ENCODE measurements around the gene CHCHD4. TPM values are rescaled to one million over a fixed set of nuclear protein-coding genes. Genes with fewer than 3 reads are reported as not detected.

The CHCHD4 gene
- polyA plus RNA-seq (2013, experiment 1 of 2), result 26.9 TPM
- 25.5 TPM for polyA plus RNA-seq (2013, experiment 2 of 2)

DNA sequence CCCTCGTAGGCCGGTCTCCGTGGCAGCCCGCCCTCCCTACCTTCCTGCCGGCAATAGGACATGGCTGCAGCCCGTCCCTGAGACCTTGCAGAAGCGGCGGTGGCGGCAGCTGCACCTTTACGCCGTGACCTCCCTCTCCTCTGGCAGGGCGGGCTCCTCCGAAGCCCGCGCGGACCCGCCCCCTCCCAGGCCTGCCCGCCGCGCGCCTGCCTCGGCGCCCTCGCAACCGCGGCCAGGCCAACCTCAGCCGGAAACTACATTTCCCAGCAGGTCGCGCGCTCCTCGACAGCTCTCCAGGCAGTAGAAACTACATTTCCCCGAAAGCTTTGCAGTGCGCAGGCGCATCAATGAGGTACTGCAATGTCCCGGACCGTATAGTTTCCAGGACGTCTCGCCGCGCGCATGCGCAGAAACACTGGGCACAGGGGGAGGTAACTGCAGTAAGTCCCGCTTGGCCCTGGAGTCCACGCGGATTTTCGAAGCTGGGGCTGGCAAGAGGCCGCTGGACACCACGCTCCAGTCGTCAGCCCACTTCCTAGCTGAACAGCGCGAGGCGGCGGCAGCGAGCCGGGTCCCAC, at the start of gene CHCHD4, which contains the start of gene TMEM43:
Gene CHCHD4 (minus strand): TSS at position 256 of the 578 bp plus-strand sequence. CDS start 194 bp downstream, at position 62.
Gene TMEM43 (plus strand): TSS at position 438 of the 578 bp plus-strand sequence. CDS start 142 bp downstream, outside the sequence.
- Histone ChIP-seq H3K4me1 (ENCODE audit: insufficient read depth, low read length) (peaks cover 26% of the 10 kb centered on the region; the same call in 1 of the 2 replicates), H3K9me3 (ENCODE audit: insufficient read depth, low read depth, low read length) (no peaks in the 10 kb centered on the region; the same call in 1 of the 2 replicates), H3K27me3 (ENCODE audit: insufficient read depth, low read length) (no peaks in the 10 kb centered on the region), H3K9ac (ENCODE audit: low read depth, low read length) (peak within 1 kb of the TSS; percentile 86), H3K36me3 (ENCODE audit: insufficient read depth, low read length) (peaks cover 36% of the 10 kb centered on the region), H3K27ac (ENCODE audit: low read depth, low read length) (peak within 1 kb of the TSS; percentile 64), H3K4me3 (ENCODE audit: low read length) (peak within 1 kb of the TSS; percentile 95)
- under 1% methylated on average over 55 of the region's 55 CpGs for WGBS

DNA sequence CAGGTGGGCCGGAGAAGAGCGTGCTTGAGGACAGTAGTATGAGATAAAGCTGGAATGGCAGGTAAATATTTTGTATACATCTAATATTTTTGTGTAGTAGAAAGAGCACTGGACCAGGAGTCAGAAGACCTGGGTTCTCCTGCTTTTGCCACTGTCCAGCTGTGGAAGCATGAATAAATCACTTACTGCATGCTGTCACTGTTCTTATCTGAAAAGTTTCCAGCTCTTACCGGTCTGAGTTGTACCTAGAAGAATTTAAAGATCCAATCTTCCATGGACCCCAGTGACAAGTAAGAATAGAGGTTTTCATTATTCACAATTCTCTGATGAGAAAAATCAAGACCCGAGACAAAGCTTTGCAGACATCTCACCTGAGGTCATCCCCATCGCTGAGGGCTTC, 47.8 kb upstream of the CHCHD4 start:
- no peak overlapping the region for H3K27ac ChIP-seq (ENCODE audit: low read depth, low read length)
- peaks cover 5% of the 10 kb centered on the region for H3K4me1 ChIP-seq (ENCODE audit: insufficient read depth, low read length)
- 93% methylated on average over 5 of the region's 5 CpGs for WGBS
- H3K36me3 ChIP-seq (ENCODE audit: insufficient read depth, low read length), result peaks cover 59% of the 10 kb centered on the region
- H3K27me3 ChIP-seq (ENCODE audit: insufficient read depth, low read length), result no peaks in the 10 kb centered on the region
- no peak overlapping the region for H3K9ac ChIP-seq (ENCODE audit: low read depth, low read length)
- no peaks in the 10 kb centered on the region for H3K9me3 ChIP-seq (ENCODE audit: insufficient read depth, low read depth, low read length)
- H3K4me3 ChIP-seq (ENCODE audit: low read length), result no peak overlapping the region

DNA sequence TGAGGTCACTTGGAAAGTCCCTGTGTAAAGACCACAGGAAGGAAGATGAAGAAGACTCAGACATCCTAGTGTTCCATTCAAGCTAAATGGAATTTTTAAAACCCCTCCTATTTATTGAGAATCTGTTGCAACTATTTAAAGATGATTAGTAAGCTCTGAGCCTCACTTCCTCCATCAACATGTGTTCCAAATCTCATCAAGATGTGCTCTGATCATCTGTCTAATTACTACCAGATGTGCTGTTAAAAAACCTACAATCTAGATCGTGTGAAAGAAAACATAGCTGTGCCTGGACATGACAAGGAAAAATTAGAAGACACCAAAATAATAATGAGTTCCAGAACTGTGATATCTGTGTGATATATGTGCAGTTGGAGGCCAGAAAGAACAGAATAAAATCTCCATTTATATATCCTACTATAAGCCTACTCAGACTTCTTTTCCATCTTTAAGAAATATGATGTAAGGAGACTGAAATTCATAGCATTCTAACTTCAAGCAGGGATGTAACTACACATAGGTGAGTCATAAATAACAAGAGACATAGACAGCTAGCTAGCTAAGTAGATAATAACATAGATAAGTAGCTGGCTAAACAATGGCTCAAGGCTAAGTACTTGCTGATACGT, 46.0 kb upstream of the CHCHD4 start:
- H3K4me1 ChIP-seq (ENCODE audit: insufficient read depth, low read length), result no peaks in the 10 kb centered on the region
- no peak overlapping the region for H3K4me3 ChIP-seq (ENCODE audit: low read length)
- no peak overlapping the region for H3K27ac ChIP-seq (ENCODE audit: low read depth, low read length)
- H3K9ac ChIP-seq (ENCODE audit: low read depth, low read length), result no peak overlapping the region
- no peaks in the 10 kb centered on the region for H3K9me3 ChIP-seq (ENCODE audit: insufficient read depth, low read depth, low read length)
- peaks cover 76% of the 10 kb centered on the region for H3K36me3 ChIP-seq (ENCODE audit: insufficient read depth, low read length)
- no peaks in the 10 kb centered on the region for H3K27me3 ChIP-seq (ENCODE audit: insufficient read depth, low read length)
- 91% methylated on average over 1 of the region's 2 CpGs for WGBS

DNA sequence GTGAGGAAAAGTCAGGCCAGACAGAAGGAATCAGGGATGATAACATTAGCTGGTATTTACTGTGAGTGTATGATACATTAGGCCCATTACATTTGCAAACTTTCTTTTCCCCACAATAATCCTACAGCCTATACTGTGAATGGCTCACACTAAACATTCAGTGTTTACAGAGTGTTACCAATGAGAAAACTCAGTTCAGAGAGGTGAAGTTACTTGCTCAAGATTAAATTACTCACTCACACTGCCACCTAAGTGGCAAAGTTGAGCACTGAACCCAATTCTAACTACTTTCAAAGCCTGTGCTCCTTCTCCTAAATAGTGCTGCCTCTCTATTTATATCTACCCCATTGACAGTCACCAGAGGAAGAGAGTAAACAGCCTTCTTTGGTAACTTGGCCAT, 45.2 kb upstream of the CHCHD4 start:
- no peak overlapping the region for H3K27ac ChIP-seq (ENCODE audit: low read depth, low read length)
- no peaks in the 10 kb centered on the region for H3K9me3 ChIP-seq (ENCODE audit: insufficient read depth, low read depth, low read length)
- H3K27me3 ChIP-seq (ENCODE audit: insufficient read depth, low read length), result no peaks in the 10 kb centered on the region
- H3K4me3 ChIP-seq (ENCODE audit: low read length), result no peak overlapping the region
- no peaks in the 10 kb centered on the region for H3K4me1 ChIP-seq (ENCODE audit: insufficient read depth, low read length)
- H3K36me3 ChIP-seq (ENCODE audit: insufficient read depth, low read length), result peaks cover 84% of the 10 kb centered on the region
- H3K9ac ChIP-seq (ENCODE audit: low read depth, low read length), result no peak overlapping the region

DNA sequence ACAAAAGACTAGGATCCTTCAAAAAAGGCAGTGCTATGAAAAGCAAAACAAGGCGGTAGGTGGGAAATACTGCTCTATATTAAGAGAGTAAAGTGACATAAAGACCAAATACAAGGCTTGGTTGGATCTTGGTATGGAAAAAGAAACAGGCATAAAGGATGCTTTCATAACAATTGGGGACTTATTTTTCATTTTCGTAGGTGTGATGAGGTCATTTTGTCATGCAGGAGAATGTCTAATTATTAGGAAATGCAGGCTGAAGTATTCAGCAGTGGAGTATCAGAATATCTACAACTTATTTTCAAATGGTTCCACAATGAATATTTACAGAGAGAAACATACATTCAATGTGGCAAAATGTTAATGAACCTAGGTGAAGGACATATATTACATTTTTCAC, 44.8 kb upstream of the CHCHD4 start:
- H3K4me3 ChIP-seq (ENCODE audit: low read length), result no peak overlapping the region
- H3K36me3 ChIP-seq (ENCODE audit: insufficient read depth, low read length), result peaks cover 88% of the 10 kb centered on the region
- no peaks in the 10 kb centered on the region for H3K9me3 ChIP-seq (ENCODE audit: insufficient read depth, low read depth, low read length)
- no peaks in the 10 kb centered on the region for H3K27me3 ChIP-seq (ENCODE audit: insufficient read depth, low read length)
- WGBS, result 98% methylated on average over 2 of the region's 2 CpGs
- H3K4me1 ChIP-seq (ENCODE audit: insufficient read depth, low read length), result no peaks in the 10 kb centered on the region
- H3K27ac ChIP-seq (ENCODE audit: low read depth, low read length), result no peak overlapping the region
- H3K9ac ChIP-seq (ENCODE audit: low read depth, low read length), result no peak overlapping the region

DNA sequence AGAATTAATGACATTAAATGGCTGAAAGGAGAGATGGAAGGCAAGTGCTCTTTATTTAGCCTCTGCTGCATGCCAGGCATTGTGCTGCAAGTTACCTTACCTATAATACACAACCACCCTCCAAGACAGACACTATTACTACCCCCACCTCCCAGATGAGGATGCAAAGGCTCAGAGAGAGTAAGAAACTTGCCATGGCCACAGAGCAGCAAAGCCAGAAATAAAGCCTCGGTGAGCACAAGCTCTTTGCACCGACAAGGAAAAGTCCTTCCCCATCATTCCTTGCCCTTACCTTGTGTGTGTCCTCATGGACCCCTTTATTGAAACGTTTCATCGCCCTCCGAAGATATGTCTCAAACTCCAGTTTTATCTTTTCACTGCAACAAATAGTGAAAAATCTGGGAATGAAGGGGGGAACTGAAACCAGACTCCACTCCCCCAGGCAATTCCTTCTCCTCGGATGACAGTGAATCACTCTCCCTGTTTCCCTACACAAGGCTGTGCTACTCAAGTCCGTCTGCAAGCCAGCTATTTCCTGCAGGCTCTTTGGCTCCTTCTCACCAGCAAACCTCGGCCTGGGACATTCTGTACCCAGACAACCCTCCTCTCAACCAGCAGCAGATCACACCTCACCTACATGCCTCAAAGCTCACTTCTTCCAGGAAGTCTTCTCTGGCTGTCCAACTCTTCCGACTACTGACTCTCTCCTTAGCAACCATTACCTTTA, 42.4 kb upstream of the CHCHD4 start:
- no peak overlapping the region for H3K27ac ChIP-seq (ENCODE audit: low read depth, low read length)
- H3K4me3 ChIP-seq (ENCODE audit: low read length), result no peak overlapping the region
- WGBS, result 92% methylated on average over 9 of the region's 9 CpGs
- no peaks in the 10 kb centered on the region for H3K27me3 ChIP-seq (ENCODE audit: insufficient read depth, low read length)
- peaks cover 99% of the 10 kb centered on the region for H3K36me3 ChIP-seq (ENCODE audit: insufficient read depth, low read length)
- peaks cover 9% of the 10 kb centered on the region for H3K9me3 ChIP-seq (ENCODE audit: insufficient read depth, low read depth, low read length)
- H3K9ac ChIP-seq (ENCODE audit: low read depth, low read length), result no peak overlapping the region
- no peaks in the 10 kb centered on the region for H3K4me1 ChIP-seq (ENCODE audit: insufficient read depth, low read length)

DNA sequence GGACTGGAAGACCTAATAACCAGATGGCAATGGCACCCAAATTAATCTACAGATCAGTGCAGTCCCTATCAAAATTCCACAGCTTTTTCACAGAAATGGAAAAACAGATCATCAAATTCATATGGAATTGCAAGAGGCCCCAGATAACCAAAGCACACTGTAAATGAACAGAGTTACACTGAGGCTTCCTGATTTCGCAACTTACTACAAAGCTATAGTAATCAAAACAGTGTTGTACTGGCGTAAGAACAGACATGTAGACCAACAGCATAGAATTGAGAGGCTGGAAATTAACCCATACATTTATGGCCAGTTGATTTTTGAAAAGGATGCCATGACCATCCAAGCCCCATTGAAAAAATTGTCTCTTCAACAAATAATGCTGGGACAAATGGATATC, 37.5 kb upstream of the CHCHD4 start:
- peaks cover 99% of the 10 kb centered on the region for H3K36me3 ChIP-seq (ENCODE audit: insufficient read depth, low read length)
- no peak overlapping the region for H3K9ac ChIP-seq (ENCODE audit: low read depth, low read length)
- H3K4me3 ChIP-seq (ENCODE audit: low read length), result no peak overlapping the region
- WGBS, result 98% methylated on average over 2 of the region's 2 CpGs
- H3K9me3 ChIP-seq (ENCODE audit: insufficient read depth, low read depth, low read length), result peaks cover 22% of the 10 kb centered on the region
- no peaks in the 10 kb centered on the region for H3K4me1 ChIP-seq (ENCODE audit: insufficient read depth, low read length)
- no peaks in the 10 kb centered on the region for H3K27me3 ChIP-seq (ENCODE audit: insufficient read depth, low read length)
- H3K27ac ChIP-seq (ENCODE audit: low read depth, low read length), result no peak overlapping the region

DNA sequence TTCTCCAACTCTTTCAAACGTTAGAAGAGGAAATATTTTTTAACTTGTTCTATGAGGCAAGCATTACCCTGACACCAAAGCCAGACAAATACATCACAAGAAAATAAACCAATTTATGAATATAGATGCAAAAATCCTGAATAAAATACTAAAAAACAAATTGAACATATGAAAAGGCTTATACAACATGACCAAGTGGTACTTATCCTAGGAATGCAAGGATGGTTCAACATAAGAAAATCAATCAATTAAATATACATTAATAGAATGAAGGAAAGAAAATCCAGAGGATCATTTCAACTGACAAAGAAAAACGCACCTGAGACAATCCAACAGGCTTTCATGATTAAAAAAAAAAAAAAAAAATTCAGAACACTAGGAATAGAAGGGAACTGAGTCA, 36.6 kb upstream of the CHCHD4 start:
- Histone ChIP-seq H3K27ac (ENCODE audit: low read depth, low read length) (no peak overlapping the region), H3K9me3 (ENCODE audit: insufficient read depth, low read depth, low read length) (peaks cover 22% of the 10 kb centered on the region), H3K27me3 (ENCODE audit: insufficient read depth, low read length) (no peaks in the 10 kb centered on the region), H3K9ac (ENCODE audit: low read depth, low read length) (no peak overlapping the region), H3K4me1 (ENCODE audit: insufficient read depth, low read length) (no peaks in the 10 kb centered on the region), H3K4me3 (ENCODE audit: low read length) (no peak overlapping the region), H3K36me3 (ENCODE audit: insufficient read depth, low read length) (peaks cover 100% of the 10 kb centered on the region)
- no CpG with 5 or more reads among the region's 2 CpGs for WGBS

DNA sequence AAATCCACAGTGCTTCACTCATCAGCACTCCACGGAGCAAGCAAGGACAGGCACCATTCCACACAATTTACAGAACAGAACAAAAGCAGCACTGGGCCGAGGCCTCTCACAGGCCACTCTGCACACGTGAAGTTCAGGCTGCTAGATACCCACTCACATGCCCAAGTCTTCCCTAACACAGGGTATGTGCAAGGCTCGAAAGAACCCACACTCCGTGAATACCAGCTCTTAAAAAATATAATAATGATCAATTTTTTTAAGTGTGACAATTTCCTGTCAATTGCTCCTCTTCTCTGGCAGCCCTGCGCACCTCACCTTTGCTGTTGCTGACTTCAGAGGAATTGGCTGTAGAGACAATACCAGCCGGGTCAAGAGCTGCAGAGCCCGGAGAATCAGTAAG, 34.8 kb upstream of the CHCHD4 start:
- Histone ChIP-seq H3K9ac (ENCODE audit: low read depth, low read length) (no peak overlapping the region), H3K27ac (ENCODE audit: low read depth, low read length) (no peak overlapping the region), H3K27me3 (ENCODE audit: insufficient read depth, low read length) (no peaks in the 10 kb centered on the region), H3K4me1 (ENCODE audit: insufficient read depth, low read length) (no peaks in the 10 kb centered on the region), H3K9me3 (ENCODE audit: insufficient read depth, low read depth, low read length) (peaks cover 22% of the 10 kb centered on the region), H3K36me3 (ENCODE audit: insufficient read depth, low read length) (peaks cover 95% of the 10 kb centered on the region), H3K4me3 (ENCODE audit: low read length) (no peak overlapping the region)
- WGBS, result 97% methylated on average over 7 of the region's 8 CpGs

DNA sequence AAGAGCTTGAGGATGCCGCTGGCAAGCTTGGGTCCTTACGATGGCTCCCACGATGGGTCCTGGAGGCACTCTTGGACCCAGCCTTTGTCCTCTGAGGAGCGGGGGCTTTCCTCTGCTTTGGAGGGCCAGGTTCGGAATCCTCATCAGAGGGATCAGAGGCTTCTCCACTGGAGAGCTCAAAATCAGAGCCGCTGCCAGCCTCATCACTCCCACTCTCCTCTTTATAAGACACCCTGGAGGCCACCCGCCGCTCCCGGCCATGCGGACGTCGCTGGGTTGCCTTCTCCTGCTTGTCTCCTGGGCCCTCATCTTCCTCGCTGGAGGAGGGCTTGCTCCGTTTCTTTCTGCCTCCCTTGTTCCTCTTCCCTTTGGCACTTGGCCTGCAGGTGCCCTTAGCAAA, 33.7 kb upstream of the CHCHD4 start:
- H3K9me3 ChIP-seq (ENCODE audit: insufficient read depth, low read depth, low read length), result peaks cover 22% of the 10 kb centered on the region
- H3K4me1 ChIP-seq (ENCODE audit: insufficient read depth, low read length), result no peaks in the 10 kb centered on the region
- H3K27ac ChIP-seq (ENCODE audit: low read depth, low read length), result no peak overlapping the region
- H3K4me3 ChIP-seq (ENCODE audit: low read length), result no peak overlapping the region
- H3K27me3 ChIP-seq (ENCODE audit: insufficient read depth, low read length), result no peaks in the 10 kb centered on the region
- 96% methylated on average over 14 of the region's 14 CpGs for WGBS
- H3K36me3 ChIP-seq (ENCODE audit: insufficient read depth, low read length), result peaks cover 95% of the 10 kb centered on the region
- no peak overlapping the region for H3K9ac ChIP-seq (ENCODE audit: low read depth, low read length)

DNA sequence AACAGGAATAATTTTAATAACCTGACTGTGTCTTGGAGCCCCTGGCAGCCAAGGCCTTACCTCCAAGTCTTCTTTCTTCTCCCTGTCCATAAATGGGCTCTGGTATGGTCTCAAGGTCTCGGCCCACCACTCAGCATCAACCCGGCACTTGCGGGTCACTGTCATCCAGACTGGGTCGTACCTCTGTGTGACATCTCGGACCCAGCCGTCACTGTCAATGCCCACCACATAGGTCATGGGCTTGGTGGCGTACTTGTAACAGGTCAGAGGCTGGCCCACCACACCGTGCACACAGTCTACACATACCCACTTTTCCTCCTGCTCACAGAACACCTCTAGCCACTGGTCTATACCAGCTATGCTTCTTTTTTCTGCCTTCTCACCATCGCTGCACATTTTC, 33.3 kb upstream of the CHCHD4 start:
- WGBS, result 96% methylated on average over 9 of the region's 9 CpGs
- H3K36me3 ChIP-seq (ENCODE audit: insufficient read depth, low read length), result peaks cover 92% of the 10 kb centered on the region

More for the DNA sequence above, 33.3 kb upstream of the CHCHD4 start:
- H3K27ac ChIP-seq (ENCODE audit: low read depth, low read length), result no peak overlapping the region
- H3K9me3 ChIP-seq (ENCODE audit: insufficient read depth, low read depth, low read length), result peaks cover 22% of the 10 kb centered on the region
- H3K4me3 ChIP-seq (ENCODE audit: low read length), result no peak overlapping the region
- no peaks in the 10 kb centered on the region for H3K4me1 ChIP-seq (ENCODE audit: insufficient read depth, low read length)
- H3K9ac ChIP-seq (ENCODE audit: low read depth, low read length), result no peak overlapping the region
- H3K27me3 ChIP-seq (ENCODE audit: insufficient read depth, low read length), result no peaks in the 10 kb centered on the region
